HG02884 (cell line): ENCODE results near the gene PRAMEF33.
"Not testable (repeated sequence)": the region's sequence is repeated elsewhere in the genome, so short reads cannot be mapped to it uniquely, and the experiment has no call there.

Experiments
- ATAC-seq: cut with Tn5 transposase; IDR thresholded peaks from one replicate; pipeline ENCODE4 v1.9.1; 2021; ENCODE audit warnings: mild to moderate bottlenecking, moderate library complexity; ENCODE audit not compliant: unreplicated experiment

Gene PRAMEF33, protein sequence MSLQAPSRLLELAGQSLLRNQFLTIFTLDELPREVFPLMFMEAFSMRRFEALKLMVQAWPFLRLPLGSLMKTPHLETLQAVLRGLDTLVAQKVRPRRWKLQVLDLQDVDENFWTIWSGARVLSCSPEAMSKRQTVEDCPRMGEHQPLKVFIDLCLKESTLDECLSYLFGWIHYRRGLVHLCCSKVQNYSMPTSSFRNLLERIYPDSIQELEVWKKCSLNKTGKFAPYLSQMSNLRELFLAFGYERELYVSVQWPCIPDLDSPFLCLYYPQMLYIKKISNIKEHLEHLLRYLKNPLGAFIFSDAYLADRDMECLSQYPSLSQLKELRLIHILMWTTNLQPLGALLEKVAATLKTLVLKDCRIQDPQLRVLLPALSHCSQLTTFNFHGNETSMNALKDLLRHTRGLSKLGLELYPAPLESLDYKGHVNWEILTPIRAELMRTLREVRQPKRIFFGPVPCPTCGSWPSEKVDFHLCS

DNA sequence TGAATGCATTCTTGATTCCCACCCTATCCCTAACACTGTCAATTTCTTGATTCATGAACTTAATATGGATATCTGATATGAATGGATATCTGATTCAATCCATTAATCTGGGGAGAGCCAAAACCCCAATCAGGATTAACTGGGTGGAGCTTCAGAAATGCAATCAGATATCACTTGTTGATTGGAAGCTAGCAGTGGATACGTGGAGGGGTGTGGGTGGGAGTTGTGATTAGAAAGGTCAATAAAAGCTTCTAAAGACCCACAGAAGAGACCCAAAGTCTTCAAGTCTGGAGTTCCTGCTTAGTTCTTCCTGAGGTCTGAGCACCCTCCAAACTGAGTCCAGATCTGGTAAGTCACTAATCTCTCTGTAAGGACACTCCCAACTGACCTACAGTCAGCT is at the start of gene PRAMEF33:
Gene PRAMEF33, plus strand, starts transcription at position 301 of the 400 bp plus-strand sequence. CDS start 2,416 bp downstream, outside the sequence.
- ATAC-seq, result not testable (repeated sequence)

DNA sequence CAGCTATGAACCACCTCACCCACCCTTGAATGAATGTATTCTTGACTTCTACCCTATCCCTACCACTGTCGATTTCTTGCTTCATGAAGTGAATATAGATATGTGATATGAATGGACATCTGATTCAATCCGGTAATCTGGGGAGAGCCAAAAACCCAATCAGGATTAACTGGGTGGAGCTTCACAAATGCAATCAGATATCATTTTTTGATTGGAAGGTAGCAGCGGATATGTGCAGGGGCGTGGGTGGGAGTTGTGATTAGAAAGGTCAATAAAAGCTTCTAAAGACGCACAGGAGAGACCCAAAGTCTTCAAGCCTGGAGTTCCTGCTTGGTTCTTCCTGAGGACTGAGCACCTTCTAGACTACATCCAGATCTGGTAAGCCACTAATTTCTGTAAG is 49.4 kb upstream of the PRAMEF33 start, which contains the start of gene PRAMEF5:
Gene PRAMEF5, plus strand, starts transcription at position 301 of the 400 bp plus-strand sequence. CDS start 5,071 bp downstream, outside the sequence.
- not testable (repeated sequence) for ATAC-seq

DNA sequence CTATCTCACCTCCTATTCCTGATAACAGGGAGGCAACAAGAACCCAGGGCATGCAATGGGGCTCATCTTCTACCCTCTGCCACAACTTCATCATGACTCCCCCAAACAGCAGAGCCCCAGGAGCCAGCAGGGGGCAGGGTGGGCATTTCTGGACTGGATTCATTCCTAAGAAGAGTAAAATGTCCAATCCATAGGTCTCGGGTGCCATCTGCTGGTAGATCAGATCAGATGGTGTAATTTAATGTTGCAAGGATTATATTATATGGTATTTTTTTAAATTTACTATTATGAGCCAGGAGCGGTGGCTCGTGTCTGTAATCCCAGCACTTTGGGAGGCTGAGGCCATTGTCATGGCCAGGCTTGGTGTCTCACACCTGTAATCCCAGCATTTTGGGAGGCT is 38.2 kb upstream of the PRAMEF33 start:
- ATAC-seq, result not testable (repeated sequence)

DNA sequence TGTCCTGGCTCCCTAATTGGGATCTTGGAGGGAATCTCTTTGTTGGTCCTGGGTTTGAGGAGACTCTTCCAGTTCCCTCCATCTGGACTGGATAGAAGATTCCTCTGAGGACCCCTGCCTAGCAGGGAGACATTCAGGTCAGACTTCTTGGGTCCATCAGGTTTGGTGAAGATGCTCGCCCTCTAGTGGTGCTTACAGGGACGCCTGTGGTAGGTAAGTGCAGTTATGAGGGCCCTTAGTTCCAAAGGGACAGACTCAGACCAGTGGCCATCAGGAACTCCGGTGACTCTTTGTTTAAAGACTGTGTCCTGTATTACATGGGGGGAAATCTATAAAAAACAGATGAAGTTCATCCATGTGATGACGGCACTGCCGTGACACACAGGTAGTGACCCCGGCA is 26.3 kb upstream of the PRAMEF33 start:
- ATAC-seq, result not testable (repeated sequence)

DNA sequence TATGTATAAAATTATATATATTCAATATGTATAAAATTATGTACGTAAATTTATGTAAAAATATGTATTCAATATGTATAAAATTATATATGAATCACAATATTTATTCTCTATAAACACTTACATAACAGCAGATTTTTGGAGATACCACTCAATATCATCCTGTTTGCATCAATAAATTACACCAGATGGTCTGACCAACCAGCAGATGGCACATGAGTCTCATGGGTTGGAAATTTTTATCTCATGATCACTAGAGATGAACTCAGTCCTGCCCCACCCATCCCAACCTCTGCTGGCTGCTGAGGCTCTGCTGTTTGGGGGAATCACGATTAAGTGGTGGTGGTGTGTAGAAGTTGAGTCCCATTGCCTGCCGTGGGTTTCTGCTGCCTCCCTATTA is 23.7 kb upstream of the PRAMEF33 start:
- not testable (repeated sequence) for ATAC-seq

DNA sequence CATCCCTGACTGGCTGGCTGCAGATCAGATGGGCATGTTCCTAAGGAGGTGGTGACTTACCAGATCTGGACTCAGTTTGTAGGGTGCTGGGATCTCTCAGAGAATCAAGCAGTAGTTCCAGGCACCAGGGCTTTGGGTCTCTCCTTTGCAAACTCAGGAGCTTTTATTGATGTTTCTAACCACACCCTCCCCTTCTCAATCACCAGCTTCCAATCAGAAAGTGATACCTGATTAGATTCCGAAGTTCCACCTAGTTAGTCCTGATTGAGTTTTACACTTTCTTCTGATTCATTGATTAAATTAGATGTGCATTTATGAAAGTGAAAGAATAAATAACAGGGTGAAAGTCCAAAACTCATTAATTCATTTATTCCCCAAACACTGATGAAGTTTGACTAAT is 18.3 kb upstream of the PRAMEF33 start, which contains the start of gene PRAMEF8:
Gene PRAMEF8, minus strand, starts transcription at position 101 of the 400 bp plus-strand sequence. CDS start 1,046 bp downstream, outside the sequence.
- not testable (repeated sequence) for ATAC-seq

DNA sequence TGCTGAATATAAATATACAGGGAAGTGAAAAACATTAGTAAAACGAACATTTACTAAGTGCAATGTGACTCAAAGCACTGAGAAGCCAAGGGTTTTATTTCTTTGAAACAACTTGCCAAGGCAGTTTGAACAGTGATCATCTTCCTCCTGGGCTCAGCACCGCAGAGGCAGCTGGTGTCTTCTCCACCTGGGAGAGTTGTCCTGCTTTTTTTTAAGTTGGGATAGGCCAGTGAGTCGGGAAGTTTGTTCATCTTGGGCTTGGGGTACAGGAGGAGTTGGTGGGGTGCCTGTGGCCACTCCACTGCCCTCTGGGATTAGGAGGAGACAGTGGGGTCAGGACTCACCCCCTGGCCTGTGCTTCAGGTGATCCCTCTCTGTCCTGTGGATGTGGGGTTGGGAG is 14.3 kb upstream of the PRAMEF33 start:
- not testable (repeated sequence) for ATAC-seq

DNA sequence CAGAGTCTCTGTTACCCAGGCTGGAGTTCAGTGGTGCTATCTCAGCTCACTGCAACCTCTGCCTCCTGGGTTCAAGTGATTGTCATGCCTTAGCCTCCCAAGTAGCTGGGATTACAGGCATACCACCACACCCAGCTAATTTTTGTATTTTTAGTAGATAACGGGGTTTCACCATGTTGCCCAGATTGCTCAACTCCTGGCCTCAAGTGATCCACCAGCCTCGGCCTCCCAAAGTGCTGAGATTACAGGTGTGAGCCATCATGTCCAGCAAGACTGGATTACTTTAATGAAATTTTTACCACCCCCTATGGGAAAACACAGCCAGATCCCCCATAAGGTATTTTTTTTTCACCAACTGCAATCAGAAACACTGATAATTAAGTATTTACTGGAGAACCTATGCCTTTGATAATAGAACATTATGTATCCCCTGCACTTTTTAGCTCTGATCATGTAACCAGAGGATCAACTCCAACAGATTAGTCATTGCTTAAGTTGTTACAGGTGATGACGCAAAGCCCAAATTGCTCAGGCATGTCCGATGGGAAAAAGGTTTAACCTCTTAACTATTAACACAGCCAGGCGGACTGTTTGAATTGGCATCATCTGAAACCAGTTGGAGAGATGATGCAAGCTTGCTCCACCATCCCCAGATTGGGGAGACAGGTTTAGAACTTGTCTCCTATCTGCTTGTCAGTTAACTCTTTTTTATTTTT is 6.0 kb upstream of the PRAMEF33 start:
- not testable (repeated sequence) for ATAC-seq

DNA sequence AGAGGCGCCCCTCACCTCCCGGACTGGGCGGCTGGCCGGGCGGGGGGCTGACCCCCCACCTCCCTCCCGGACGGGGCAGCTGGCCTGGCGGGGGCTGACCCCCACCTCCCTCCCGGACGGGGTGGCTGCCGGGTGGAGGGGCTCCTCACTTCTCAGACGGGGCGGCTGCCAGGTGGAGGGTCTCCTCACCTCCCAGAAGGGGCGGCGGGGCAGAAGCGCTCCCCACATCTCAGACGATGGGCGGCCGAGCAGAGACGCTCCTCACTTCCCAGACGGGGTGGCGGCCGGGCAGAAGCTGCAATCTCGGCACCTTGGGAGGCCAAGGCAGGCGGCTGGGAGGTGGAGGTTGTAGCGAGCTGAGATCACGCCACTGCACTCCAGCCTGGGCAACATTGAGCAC is 4.6 kb upstream of the PRAMEF33 start:
- ATAC-seq, result not testable (repeated sequence)

DNA sequence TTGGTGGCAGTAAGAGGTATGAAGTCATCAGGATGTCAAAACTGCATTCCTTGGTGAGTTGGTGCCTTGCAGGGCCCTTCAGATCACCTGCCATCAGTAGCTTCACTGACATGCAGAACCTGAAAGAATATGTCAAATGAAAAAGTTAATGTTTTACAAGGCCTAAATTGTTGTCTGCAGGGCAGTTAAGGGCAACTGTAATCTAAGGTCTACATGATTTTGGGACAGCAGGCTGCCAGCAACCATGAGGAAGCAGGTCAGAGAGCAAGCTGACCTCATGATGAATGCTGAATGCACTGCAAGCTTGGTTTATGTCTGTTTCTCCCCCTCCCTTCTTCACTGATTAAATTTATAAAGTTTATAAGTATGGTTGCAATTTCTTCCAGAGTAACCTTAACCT is 1.1 kb upstream of the PRAMEF33 start:
- not testable (repeated sequence) for ATAC-seq

DNA sequence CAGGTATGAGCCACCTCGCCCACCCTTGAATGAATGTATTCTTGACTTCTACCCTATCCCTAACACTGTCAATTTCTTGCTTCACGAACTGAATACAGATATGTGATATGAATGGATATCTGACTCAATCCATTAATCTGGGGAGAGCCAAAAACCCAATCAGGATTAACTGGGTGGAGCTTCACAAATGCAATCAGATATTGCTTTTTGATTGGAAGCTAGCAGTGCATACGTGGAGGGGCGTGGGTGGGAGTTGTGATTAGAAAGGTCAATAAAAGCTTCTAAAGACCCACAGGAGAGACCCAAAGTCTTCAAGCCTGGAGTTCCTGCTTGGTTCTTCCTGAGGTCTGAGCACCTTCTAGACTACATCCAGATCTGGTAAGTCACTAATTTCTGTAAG is 11.9 kb downstream of the PRAMEF33 start, which contains the start of gene PRAMEF15:
Gene PRAMEF15, plus strand, starts transcription at position 301 of the 400 bp plus-strand sequence. CDS start 2,827 bp downstream, outside the sequence.
- ATAC-seq, result not testable (repeated sequence)

DNA sequence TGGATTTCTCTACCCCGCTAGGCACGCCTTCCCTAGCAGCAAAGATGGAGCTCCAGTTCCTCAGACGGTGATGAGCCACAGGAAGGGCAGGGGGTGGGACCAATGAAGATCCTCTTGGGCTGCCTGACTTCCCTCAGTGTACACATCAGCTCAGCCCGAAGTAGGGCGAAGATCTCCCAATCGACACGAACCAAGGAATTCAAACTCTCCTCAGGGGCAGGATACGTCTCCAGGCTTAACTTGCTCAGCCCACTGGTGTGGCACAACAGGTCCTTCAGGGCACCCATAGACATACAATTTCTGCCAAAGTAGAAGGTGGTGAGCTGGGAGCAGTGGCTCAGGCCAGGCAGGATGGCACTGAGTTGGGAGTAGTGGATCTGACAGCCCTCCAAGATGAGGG is 39.2 kb downstream of the PRAMEF33 start:
- not testable (repeated sequence) for ATAC-seq

DNA sequence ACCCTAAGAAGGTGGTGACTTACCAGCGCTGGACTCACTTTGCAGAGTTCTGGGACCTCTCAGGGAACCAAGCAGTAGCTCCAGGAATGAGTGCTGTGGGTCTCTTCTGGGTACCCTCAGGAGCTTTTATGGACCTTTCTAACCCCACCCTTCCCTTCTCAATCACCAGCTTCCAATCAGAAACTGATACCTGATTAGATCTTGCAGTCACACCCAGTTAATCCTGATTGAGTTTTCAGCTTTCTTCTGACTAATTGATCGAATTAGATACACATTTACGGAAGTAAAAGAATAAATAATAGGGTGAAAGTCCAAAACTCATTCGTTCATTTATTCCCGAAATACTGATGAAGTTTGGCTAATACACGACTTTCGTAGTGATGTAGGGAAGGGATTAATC is 43.7 kb downstream of the PRAMEF33 start, which contains the start of gene PRAMEF14:
Gene PRAMEF14, minus strand, starts transcription at position 101 of the 400 bp plus-strand sequence. CDS start 1,820 bp downstream, outside the sequence.
- ATAC-seq, result not testable (repeated sequence)

DNA sequence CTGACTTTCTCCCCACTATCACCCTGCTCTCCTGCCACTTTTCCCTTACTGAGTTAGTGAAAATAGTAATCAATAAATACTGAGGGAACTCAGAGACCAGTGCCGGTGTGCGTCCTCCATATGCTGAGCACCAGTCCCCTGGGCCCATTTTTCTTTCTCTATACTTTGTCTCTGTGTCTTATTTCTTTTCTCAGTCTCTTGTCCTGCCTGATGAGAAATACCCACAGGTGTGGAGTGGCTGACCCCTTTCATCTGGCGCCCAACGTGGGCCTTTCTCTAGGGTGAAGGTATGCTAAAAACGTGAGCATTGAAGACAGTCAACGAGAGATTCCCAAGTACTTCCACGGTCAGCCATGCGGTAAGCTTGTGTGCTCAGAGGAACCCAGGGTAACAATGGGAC is 50.1 kb downstream of the PRAMEF33 start:
- ATAC-seq, result not testable (repeated sequence)

DNA sequence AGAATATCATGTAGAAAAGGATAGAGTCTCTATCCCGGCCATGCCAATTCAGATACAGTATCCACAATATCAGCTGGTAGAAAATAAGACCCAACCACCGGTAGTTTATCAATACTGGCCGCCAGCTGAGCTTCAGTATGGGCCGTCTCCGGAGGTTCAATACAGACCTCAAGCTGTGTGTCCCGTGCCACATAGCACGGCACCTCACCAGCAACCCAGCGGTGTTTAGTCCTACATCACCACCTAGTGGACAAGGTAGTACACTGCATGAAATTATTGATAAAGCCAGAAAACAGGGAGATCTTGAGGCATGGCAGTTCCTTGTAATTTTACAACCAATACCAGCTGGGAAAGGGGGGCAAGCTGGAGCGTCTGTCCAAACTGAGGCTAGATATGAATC is 51.1 kb downstream of the PRAMEF33 start:
- ATAC-seq, result not testable (repeated sequence)

DNA sequence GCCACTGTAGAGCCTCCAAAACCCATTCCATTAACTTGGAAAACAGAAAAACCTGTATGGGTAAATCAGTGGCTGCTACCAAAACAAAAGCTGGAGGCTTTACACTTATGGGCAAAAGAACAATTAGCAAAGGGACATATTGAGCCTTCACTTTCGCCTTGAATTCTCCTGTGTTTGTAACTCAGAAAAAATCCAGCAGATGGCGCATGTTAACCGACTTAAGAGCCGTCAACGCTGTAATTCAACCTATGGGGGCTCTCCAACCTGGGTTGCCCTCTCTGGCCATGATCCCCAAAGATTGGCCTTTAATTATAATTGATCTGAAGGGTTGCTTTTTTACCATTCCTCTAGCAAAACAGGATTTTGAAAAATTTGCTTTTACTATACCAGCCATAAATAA is 53.4 kb downstream of the PRAMEF33 start:
- ATAC-seq, result not testable (repeated sequence)
